Osteocyte (in vitro differentiated cells): Measurements from ENCODE around the gene PRELP. TPM values are rescaled to one million over a fixed set of nuclear protein-coding genes. Genes with fewer than 3 reads are reported as not detected.
A peak's percentile ranks its signal among the peaks of the same experiment; 100 is the strongest.
"Not testable (repeated sequence)": the region's sequence is repeated elsewhere in the genome, so short reads cannot be mapped to it uniquely, and the experiment has no call there.

Experiments used
- DNase-seq: peaks from one replicate; pipeline ENCODE4 v3.0.0; 2021; ENCODE audit warnings: mixed read lengths; ENCODE audit not compliant: unreplicated experiment; ENCODE audit errors: extremely low spot score
- H3K27ac Mint-ChIP-seq: one replicate; pipeline ENCODE4 v1.8.0; 2021; ENCODE audit warnings: mild to moderate bottlenecking, mixed read lengths; ENCODE audit not compliant: unreplicated experiment
- H3K27me3 Mint-ChIP-seq: one replicate; pipeline ENCODE4 v1.8.0; 2021; ENCODE audit warnings: mixed read lengths; ENCODE audit not compliant: unreplicated experiment
- H3K36me3 Mint-ChIP-seq: one replicate; pipeline ENCODE4 v1.8.0; 2021; ENCODE audit warnings: mixed read lengths; ENCODE audit not compliant: unreplicated experiment
- H3K4me1 Mint-ChIP-seq: one replicate; pipeline ENCODE4 v1.8.0; 2021; ENCODE audit warnings: mixed read lengths; ENCODE audit not compliant: unreplicated experiment
- H3K4me3 Mint-ChIP-seq: one replicate; pipeline ENCODE4 v1.8.0; 2021; ENCODE audit warnings: mild to moderate bottlenecking, moderate library complexity, mixed read lengths; ENCODE audit not compliant: unreplicated experiment
- H3K9me3 Mint-ChIP-seq: one replicate; pipeline ENCODE4 v1.8.0; 2021; ENCODE audit warnings: mixed read lengths; ENCODE audit not compliant: unreplicated experiment
- CTCF ChIP-seq: fragments of 200-600 bp; sonication (generic); IDR thresholded peaks from 2 replicates; pipeline ENCODE4 v1.5.0; 2021; ENCODE audit warnings: antibody characterized with exemption, mild to moderate bottlenecking, moderate library complexity
- total RNA-seq: library from RNA; stranded (reverse); gene quantifications from 2 replicates; pipeline ENCODE4 v1.2.1, GENCODE V29; 2021

PRELP gene
- total RNA-seq, 1 donor from 2014 or later, result 1.0 TPM

GRCh38 chr1:203464743-203465142 is 10.9 kb upstream of the PRELP start:
- Mint-ChIP-seq H3K9me3 (no peaks in the 10 kb centered on the region), H3K27me3 (no peaks in the 10 kb centered on the region), H3K4me3 (no peak overlapping the region), H3K36me3 (no peaks in the 10 kb centered on the region), H3K27ac (no peak overlapping the region), H3K4me1 (peaks cover 46% of the 10 kb centered on the region)
- DNase-seq, result no peak
- no peak for TF ChIP-seq CTCF

- Mint-ChIP-seq H3K9me3 (no peaks in the 10 kb centered on the region), H3K4me1 (peaks cover 46% of the 10 kb centered on the region), H3K4me3 (no peak overlapping the region), H3K27me3 (no peaks in the 10 kb centered on the region), H3K27ac (no peak overlapping the region), H3K36me3 (no peaks in the 10 kb centered on the region)
- no peak for DNase-seq
- no peak for TF ChIP-seq CTCF
Observed at GRCh38 chr1:203465146-203465798, 10.3 kb upstream of the PRELP start.

- DNase-seq, result no peak
- Mint-ChIP-seq H3K4me1 (peaks cover 46% of the 10 kb centered on the region), H3K36me3 (no peaks in the 10 kb centered on the region), H3K4me3 (no peak overlapping the region), H3K27ac (peak overlapping the region; percentile 86), H3K9me3 (no peaks in the 10 kb centered on the region), H3K27me3 (no peaks in the 10 kb centered on the region)
- no peak for TF ChIP-seq CTCF
Observed at GRCh38 chr1:203465948-203466347, 9.7 kb upstream of the PRELP start.

GRCh38 chr1:203466906-203467549 is 8.6 kb upstream of the PRELP start:
- H3K27ac Mint-ChIP-seq, H3K9me3 Mint-ChIP-seq, H3K36me3 Mint-ChIP-seq, H3K27me3 Mint-ChIP-seq, H3K4me3 Mint-ChIP-seq, DNase-seq: not testable (repeated sequence)
- H3K4me1 Mint-ChIP-seq, result peaks cover 44% of the 10 kb centered on the region

- TF ChIP-seq CTCF, result no peak
- Mint-ChIP-seq H3K4me1 (peaks cover 42% of the 10 kb centered on the region), H3K36me3 (no peaks in the 10 kb centered on the region), H3K9me3 (no peaks in the 10 kb centered on the region), H3K27ac (peak overlapping the region; percentile 42), H3K27me3 (no peaks in the 10 kb centered on the region), H3K4me3 (no peak overlapping the region)
- no peak for DNase-seq
Observed at GRCh38 chr1:203467550-203467921, 8.1 kb upstream of the PRELP start.
